WI38 (cell line): ENCODE data around the gene RHD.
"Not testable (repeated sequence)": the region's sequence is repeated elsewhere in the genome, so short reads cannot be mapped to it uniquely, and the experiment has no call there.

ENCODE experiments used
- H3K4me3 ChIP-seq: 2 replicates; pipeline ENCODE4 v1.5.1; 2011; ENCODE audit warnings: low read depth, mild to moderate bottlenecking, control low read depth, low read length
- TF ChIP-seq, protein P1 (sequence below): IDR thresholded peaks from 2 replicates; pipeline ENCODE4 v1.5.1; 2012; ENCODE audit warnings: low read depth, mild to moderate bottlenecking, control low read depth, low read length

RHD gene

DNA sequence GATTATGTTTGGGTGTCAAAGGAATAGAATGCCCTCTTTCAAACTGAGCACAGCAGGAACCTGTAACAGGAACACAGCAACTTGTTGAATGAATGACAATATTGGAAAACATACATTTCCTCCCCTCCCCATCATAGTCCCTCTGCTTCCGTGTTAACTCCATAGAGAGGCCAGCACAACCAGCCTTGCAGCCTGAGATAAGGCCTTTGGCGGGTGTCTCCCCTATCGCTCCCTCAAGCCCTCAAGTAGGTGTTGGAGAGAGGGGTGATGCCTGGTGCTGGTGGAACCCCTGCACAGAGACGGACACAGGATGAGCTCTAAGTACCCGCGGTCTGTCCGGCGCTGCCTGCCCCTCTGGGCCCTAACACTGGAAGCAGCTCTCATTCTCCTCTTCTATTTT is at the start of gene RHD:
TSS of gene RHD (plus strand) at position 272 of the 400 bp plus-strand sequence. CDS start at position 311, 39 bp downstream.
- H3K4me3 ChIP-seq, result not testable (repeated sequence)

DNA sequence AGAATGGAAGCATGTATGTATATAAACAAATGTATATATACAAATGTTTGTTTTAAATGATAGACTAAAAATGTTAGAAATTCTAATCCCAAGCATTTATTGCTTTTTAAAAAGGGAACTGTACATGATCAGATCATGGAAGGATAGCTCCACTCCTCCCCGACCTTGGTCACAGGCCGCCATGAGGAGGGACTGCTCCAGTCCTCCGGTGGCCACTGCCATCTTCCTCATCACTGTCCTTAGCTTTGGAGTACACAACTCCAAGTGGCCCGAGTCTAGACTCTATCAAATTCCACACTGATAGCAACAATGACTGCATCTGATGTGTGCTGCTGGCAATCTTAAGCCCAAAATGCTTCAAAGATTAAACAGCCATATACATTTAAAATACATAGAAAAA is 49.7 kb upstream of the RHD start:
- H3K4me3 ChIP-seq, result no peak overlapping the region
- TF ChIP-seq, protein P1, sequence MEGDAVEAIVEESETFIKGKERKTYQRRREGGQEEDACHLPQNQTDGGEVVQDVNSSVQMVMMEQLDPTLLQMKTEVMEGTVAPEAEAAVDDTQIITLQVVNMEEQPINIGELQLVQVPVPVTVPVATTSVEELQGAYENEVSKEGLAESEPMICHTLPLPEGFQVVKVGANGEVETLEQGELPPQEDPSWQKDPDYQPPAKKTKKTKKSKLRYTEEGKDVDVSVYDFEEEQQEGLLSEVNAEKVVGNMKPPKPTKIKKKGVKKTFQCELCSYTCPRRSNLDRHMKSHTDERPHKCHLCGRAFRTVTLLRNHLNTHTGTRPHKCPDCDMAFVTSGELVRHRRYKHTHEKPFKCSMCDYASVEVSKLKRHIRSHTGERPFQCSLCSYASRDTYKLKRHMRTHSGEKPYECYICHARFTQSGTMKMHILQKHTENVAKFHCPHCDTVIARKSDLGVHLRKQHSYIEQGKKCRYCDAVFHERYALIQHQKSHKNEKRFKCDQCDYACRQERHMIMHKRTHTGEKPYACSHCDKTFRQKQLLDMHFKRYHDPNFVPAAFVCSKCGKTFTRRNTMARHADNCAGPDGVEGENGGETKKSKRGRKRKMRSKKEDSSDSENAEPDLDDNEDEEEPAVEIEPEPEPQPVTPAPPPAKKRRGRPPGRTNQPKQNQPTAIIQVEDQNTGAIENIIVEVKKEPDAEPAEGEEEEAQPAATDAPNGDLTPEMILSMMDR, result no peak

DNA sequence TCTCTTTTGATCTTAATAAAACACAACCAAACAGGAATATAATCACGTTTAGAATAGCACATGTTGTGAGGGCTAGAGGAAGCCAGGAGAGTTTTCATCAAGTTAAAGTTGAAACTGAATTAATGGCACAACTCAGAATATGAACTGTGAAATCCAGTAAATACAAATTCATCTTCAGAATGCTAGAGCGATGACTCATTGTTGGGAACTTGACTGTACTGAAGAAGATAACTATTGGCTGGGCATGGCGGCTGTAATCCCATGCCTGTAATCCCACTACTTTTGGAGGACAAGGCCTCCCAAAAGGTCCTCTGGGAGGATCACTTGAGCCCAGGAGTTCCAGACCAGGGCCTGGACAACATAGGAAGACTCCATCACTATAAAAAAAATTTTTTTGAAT is 48.8 kb upstream of the RHD start:
- H3K4me3 ChIP-seq, result no peak overlapping the region
- TF ChIP-seq, protein P1, result no peak

DNA sequence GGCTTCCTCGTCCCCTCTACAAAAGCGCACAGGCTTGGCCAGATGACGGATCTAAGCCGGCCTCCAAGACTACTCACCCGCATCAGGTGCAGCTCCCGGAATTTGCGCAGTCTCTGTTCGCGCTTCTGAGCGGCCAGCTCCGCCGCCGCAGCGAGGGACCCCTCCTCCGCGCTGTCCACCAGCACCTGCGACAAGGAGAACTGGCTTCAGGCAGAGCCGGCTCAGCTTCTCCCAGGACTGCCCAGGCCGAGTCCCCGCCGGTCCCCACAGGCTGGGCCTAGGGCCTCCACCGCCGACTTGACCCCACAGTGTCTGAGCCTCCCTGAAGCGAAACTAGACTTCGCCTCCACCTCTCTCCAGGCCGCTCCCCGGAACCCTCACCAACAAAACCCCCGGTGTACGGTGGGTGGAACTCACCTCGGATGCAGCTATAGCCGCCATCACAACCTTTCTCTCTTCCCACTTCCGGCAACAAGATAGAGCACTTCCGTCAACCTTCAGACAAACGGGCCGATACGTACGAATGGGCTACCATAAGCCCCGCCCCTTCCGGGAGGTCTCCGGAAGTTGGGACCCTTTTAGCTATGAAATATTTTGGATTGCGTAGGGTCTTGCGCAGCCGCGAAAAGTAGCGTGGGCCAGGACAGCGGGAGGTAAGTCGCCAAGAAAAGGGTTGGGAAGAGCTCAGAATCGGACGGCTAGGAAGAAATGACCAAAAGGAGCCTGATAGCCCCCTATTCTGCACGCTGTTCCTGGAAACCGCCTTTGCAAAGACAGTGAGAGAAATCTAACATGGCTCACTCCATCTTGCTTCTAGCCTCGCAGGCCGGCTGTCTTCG is 40.1 kb upstream of the RHD start, which contains the start of gene SYF2:
TSS of gene SYF2 (minus strand) at position 476 of the 839 bp plus-strand sequence. CDS start at position 441, 35 bp downstream.
- TF ChIP-seq, protein P1, result no peak
- peak within 1 kb of the TSS; percentile 98 for H3K4me3 ChIP-seq

DNA sequence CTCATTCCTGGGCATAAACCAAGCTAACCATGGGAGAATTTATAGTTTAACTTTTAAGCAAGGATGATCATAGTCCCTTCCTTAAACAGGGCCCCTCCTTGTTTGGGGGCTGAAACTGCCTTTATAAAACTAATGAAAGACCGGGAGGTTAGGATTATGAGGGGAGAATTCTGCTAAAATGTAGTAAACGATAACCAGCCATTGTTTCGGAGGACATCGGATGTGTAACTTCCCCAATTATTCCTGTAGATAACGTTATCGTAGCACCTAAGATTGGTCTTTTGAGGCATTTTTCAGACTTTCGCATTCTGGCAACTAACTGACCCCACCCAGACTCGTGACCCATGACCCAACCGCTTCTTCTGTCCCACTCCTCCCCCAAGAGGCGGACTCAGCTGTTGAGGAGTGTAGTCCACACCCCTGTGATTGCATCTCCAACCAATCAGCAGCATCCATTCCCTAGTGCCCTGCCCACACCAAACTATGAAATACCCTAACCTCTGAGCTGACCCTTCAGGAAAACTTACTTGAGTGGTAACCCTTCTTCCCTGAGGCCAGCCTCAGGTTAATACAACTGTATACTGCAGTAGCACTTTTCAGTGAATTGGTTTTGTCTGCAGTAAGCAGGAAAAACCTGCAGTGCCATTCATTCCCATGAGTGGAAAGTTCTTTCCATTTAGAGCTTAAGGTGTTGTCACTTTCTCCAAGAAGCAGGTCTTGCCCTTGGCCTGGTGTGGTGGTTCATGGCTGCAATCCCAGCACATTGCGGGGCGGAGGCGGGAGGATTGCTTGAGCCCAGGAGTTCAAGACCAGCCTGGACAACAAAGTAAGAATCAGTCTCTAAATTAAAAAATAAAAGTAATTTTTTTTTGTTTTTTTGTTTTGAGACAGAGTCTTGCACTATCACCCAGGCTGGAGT is 39.2 kb upstream of the RHD start:
- TF ChIP-seq, protein P1, result no peak
- H3K4me3 ChIP-seq, result peak overlapping the region; percentile 98

DNA sequence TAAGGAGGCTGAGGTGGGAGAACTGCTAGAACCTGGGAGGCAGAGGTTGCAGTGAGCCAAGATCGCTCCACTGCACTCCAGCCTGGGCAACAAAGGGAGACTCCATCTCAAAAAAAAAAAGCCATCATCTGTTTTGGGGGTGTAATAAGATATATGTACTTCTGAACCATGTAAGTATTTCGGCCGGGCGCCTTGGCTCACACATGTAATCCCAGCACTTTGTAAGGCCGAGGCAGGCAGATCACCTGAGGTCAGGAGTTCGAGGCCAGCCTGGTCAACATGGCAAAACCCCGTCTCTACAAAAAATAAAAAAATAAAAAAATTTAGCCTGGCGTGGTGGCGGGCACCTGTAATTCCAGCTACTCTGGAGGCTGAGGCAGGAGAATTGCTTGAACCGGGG is 36.9 kb upstream of the RHD start:
- not testable (repeated sequence) for H3K4me3 ChIP-seq

DNA sequence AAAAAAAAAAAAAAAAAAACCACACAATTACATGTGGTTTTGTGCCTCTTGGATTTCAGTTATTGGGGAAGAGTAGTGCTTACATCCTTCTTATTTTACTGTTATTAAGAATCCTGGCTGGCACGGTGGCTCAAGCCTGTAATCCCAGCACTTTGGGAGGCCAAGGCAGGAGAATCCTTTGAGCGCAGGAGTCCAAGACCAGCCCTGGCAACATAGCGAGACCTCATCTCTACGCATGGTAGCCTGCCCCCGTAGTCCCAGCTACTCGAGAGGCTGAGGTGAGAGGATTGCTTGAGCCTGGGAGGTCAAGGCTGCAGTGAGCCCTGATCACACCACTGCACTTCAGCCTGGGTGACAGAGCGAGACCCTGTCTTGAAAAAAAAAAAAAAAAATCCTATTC is 36.0 kb upstream of the RHD start:
- not testable (repeated sequence) for H3K4me3 ChIP-seq

DNA sequence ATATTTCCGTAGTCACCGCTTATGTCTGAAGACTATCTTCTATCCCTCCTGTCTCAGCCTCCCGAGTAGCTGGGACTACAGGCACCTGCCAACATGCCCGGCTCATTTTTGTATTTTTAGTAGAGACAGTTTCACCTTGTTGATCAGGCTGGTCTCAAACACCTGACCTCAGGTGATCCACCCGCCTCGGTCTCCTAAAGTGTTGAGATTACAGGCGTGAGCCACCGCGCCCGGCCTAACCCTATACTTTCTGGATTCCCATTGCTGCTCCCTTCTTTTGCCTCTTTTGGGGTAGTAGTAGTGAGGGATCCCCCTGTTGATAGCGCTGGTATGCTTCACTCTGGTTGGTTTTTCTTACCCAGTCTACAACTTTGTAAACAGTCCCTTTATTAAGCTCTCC is 34.3 kb upstream of the RHD start:
- TF ChIP-seq, protein P1, result no peak
- H3K4me3 ChIP-seq, result no peak overlapping the region
